HG03095 (cell line): ENCODE measurements around the gene LCA5L.
"Not testable (repeated sequence)": the region's sequence is repeated elsewhere in the genome, so short reads cannot be mapped to it uniquely, and the experiment has no call there.

Source experiments
- ATAC-seq: cut with Tn5 transposase; IDR thresholded peaks from one replicate; pipeline ENCODE4 v1.9.1; 2021; ENCODE audit warnings: moderate library complexity; ENCODE audit not compliant: unreplicated experiment

LCA5L gene

GRCh38 chr21:39388038-39388810 is 57.4 kb downstream of the LCA5L start:
- ATAC-seq, result peak; percentile 91

- ATAC-seq, result no peak
Observed at GRCh38 chr21:39387461-39388037, 58.0 kb downstream of the LCA5L start.

- no peak for ATAC-seq
Observed at GRCh38 chr21:39386899-39387298, 58.7 kb downstream of the LCA5L start.

- no peak for ATAC-seq
Observed at GRCh38 chr21:39386194-39386593, 59.4 kb downstream of the LCA5L start.

- no peak for ATAC-seq
Observed at GRCh38 chr21:39385299-39386145, 60.1 kb downstream of the LCA5L start.

- ATAC-seq, result no peak
Observed at GRCh38 chr21:39384674-39385298, 60.8 kb downstream of the LCA5L start.

GRCh38 chr21:39382096-39382495 is 63.5 kb downstream of the LCA5L start:
- not testable (repeated sequence) for ATAC-seq

- no peak for ATAC-seq
Observed at GRCh38 chr21:39381009-39381408, 64.6 kb downstream of the LCA5L start.

GRCh38 chr21:39379986-39380891 is 65.3 kb downstream of the LCA5L start:
- ATAC-seq, result peak; percentile 95

GRCh38 chr21:39377444-39378050 is 68.0 kb downstream of the LCA5L start:
- ATAC-seq, result no peak

GRCh38 chr21:39375446-39375845 is 70.1 kb downstream of the LCA5L start:
- no peak for ATAC-seq

- ATAC-seq, result no peak
Observed at GRCh38 chr21:39374046-39374445, 71.5 kb downstream of the LCA5L start.

GRCh38 chr21:39373634-39374033 is 71.9 kb downstream of the LCA5L start:
- no peak for ATAC-seq

- ATAC-seq, result not testable (repeated sequence)
Observed at GRCh38 chr21:39369896-39370288, 75.7 kb downstream of the LCA5L start.

GRCh38 chr21:39367783-39368182 is 77.8 kb downstream of the LCA5L start:
- no peak for ATAC-seq

- no peak for ATAC-seq
Observed at GRCh38 chr21:39366563-39366962, 79.0 kb downstream of the LCA5L start.

- no peak for ATAC-seq
Observed at GRCh38 chr21:39364949-39365348, 80.6 kb downstream of the LCA5L start.

- no peak for ATAC-seq
Observed at GRCh38 chr21:39363607-39364555, 81.7 kb downstream of the LCA5L start.

- no peak for ATAC-seq
Observed at GRCh38 chr21:39362733-39363132, 82.8 kb downstream of the LCA5L start.
